Measurements from ENCODE around the gene GALNT1.
A peak's percentile ranks its signal among the peaks of the same experiment; 100 is the strongest.

The GALNT1 gene

DNA sequence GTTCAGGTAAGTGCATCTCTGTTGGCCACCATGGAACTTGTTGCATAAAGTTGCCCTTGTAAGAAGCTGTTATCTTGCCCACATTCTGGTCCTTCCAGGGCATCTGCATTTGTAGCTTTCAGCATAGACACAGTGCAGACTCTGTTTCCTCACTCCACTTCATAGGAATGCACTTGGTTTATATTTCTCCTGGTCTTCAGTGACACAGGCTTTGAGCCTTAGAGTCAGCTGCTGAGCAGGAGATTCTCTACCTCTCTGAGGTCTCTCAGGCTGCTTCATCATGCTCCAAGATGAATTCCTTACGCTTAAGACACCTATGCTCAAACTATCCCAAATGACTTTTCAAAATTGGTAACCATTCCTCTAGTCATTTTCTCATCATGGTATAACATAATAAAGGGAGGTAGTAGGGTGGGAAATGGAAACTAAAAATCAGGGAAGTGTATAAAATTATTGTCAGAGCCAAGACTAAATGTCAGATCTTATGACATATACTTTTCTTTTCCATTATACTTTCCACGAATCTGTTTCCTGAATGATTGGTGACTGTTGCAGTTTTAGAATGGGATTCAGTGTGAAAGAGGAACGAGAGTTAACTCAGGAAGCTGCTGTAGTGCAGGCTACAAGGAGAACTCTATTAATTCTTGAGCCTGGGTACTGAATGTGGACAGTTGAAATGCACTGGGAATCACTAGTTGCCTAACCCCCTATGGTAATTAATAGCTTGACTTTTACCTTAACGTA is 72.0 kb downstream of the GALNT1 start:
- Histone ChIP-seq H3K4me3 (ENCODE audit: low read length) (no peak overlapping the region), H3F3A (ENCODE audit: control insufficient read depth, insufficient read depth) (no peaks in the 10 kb centered on the region), H3K4me2 (ENCODE audit: low read length) (no peak overlapping the region), H3K27me3 (ENCODE audit: control insufficient read depth, low read length) (no peaks in the 10 kb centered on the region), H3K9me2 (replicated peaks; ENCODE audit: control insufficient read depth, low read length) (no peaks in the 10 kb centered on the region), H3K9me3 (ENCODE audit: control insufficient read depth, insufficient read depth, low read length) (no peaks in the 10 kb centered on the region), H3K4me1 (ENCODE audit: control insufficient read depth, low read length) (0 out of 2 replicates have a peak, but pooled peaks cover 2% of the 10 kb centered on the region), H4K20me1 (ENCODE audit: control insufficient read depth, insufficient read depth, low read depth, low read length) (no peaks in the 10 kb centered on the region), H3K27ac (ENCODE audit: low read depth, low read length) (no peak overlapping the region), H3K79me2 (ENCODE audit: control insufficient read depth, low read length) (peaks cover 6% of the 10 kb centered on the region; the same call in 1 of the 2 replicates), H3K36me3 (ENCODE audit: control insufficient read depth, low read length) (no peaks in the 10 kb centered on the region)
- TF ChIP-seq EZH2phosphoT487 (IDR thresholded peaks at IDR 0.05; ENCODE audit: borderline replicate concordance, low read length): no peak
- TF ChIP-seq, protein P1, sequence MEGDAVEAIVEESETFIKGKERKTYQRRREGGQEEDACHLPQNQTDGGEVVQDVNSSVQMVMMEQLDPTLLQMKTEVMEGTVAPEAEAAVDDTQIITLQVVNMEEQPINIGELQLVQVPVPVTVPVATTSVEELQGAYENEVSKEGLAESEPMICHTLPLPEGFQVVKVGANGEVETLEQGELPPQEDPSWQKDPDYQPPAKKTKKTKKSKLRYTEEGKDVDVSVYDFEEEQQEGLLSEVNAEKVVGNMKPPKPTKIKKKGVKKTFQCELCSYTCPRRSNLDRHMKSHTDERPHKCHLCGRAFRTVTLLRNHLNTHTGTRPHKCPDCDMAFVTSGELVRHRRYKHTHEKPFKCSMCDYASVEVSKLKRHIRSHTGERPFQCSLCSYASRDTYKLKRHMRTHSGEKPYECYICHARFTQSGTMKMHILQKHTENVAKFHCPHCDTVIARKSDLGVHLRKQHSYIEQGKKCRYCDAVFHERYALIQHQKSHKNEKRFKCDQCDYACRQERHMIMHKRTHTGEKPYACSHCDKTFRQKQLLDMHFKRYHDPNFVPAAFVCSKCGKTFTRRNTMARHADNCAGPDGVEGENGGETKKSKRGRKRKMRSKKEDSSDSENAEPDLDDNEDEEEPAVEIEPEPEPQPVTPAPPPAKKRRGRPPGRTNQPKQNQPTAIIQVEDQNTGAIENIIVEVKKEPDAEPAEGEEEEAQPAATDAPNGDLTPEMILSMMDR (IDR thresholded peaks at IDR 0.05; ENCODE audit: low read depth, low read length, poor library complexity, severe bottlenecking): no peak

DNA sequence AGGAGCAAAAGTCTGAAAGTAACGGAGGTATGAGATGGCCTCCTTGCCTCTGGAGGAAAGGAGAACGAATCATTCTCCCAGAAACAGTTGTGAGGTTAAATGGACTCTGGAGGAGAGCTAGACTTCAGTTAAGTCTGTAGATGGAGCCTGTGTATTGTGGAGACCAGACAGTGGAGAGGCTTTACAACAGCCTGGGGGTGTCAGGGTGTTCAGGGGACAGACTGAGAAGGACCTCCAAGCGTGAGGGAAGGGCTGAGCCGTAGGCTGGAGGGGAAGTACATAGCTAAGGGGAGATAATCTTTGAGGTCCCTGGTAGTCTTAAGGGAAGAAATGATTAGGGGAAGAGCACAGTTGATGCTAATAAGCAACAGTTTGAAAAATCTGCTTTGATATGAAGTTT is 76.6 kb downstream of the GALNT1 start:
- H3K4me1 ChIP-seq (ENCODE audit: control insufficient read depth, low read length): peaks cover 8% of the 10 kb centered on the region; the same call in 1 of the 2 replicates
- H3K9me3 ChIP-seq (ENCODE audit: control insufficient read depth, insufficient read depth, low read length): no peaks in the 10 kb centered on the region
- no peaks in the 10 kb centered on the region for H4K20me1 ChIP-seq (ENCODE audit: control insufficient read depth, insufficient read depth, low read depth, low read length)
- H3K4me2 ChIP-seq (ENCODE audit: low read length): no peak overlapping the region
- no peak overlapping the region for H3K4me3 ChIP-seq (ENCODE audit: low read length)
- no peaks in the 10 kb centered on the region for H3K27me3 ChIP-seq (ENCODE audit: control insufficient read depth, low read length)
- no peaks in the 10 kb centered on the region for H3K9me2 ChIP-seq (replicated peaks; ENCODE audit: control insufficient read depth, low read length)
- TF ChIP-seq, protein P1 (IDR thresholded peaks at IDR 0.05; ENCODE audit: low read depth, low read length, poor library complexity, severe bottlenecking): no peak
- no peak for TF ChIP-seq EZH2phosphoT487 (IDR thresholded peaks at IDR 0.05; ENCODE audit: borderline replicate concordance, low read length)
- H3K36me3 ChIP-seq (ENCODE audit: control insufficient read depth, low read length): peaks cover 2% of the 10 kb centered on the region; the same call in 1 of the 2 replicates
- H3K79me2 ChIP-seq (ENCODE audit: control insufficient read depth, low read length): no peaks in the 10 kb centered on the region
- no peaks in the 10 kb centered on the region for H3F3A ChIP-seq (ENCODE audit: control insufficient read depth, insufficient read depth)
- no peak overlapping the region for H3K27ac ChIP-seq (ENCODE audit: low read depth, low read length)

DNA sequence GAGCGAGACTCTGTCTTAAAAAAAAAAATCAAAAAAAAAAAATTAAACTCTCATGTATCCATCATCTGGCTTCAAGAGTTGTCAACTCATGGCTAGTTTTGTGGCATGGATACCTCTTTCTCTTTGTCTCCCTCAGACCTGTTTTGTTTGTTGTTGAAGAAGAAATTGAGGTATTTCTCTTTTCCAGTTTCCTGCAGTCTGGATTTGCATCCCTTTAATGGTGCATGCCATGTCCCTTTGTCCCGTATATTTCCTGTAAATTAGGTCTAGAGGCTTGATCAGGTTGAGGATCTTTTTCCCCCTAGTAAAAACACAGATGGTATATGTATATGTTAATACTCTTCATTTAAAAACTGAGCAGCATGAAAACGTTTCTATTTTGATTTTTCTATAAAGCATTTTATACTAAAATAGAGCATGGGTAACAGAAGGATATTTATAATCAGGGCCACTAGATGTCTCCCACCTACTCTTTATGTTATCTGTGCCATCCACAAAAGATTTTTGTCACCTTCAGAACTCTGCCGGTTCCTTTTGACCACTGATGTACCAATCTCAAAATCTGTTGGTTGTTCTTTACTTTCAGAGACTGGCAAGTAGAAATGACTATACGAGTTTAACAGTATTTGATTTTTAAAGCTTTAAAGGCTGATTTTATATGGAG is 80.1 kb downstream of the GALNT1 start:
- Histone ChIP-seq H3K79me2 (ENCODE audit: control insufficient read depth, low read length) (no peaks in the 10 kb centered on the region), H3K9me3 (ENCODE audit: control insufficient read depth, insufficient read depth, low read length) (no peaks in the 10 kb centered on the region), H3K4me3 (ENCODE audit: low read length) (no peak overlapping the region), H3F3A (ENCODE audit: control insufficient read depth, insufficient read depth) (no peaks in the 10 kb centered on the region), H3K4me1 (ENCODE audit: control insufficient read depth, low read length) (peaks cover 5% of the 10 kb centered on the region; the same call in 1 of the 2 replicates), H3K36me3 (ENCODE audit: control insufficient read depth, low read length) (peaks cover 25% of the 10 kb centered on the region), H3K4me2 (ENCODE audit: low read length) (no peak overlapping the region), H3K27me3 (ENCODE audit: control insufficient read depth, low read length) (no peaks in the 10 kb centered on the region), H3K27ac (ENCODE audit: low read depth, low read length) (no peak overlapping the region), H4K20me1 (ENCODE audit: control insufficient read depth, insufficient read depth, low read depth, low read length) (no peaks in the 10 kb centered on the region), H3K9me2 (replicated peaks; ENCODE audit: control insufficient read depth, low read length) (no peaks in the 10 kb centered on the region)
- no peak for TF ChIP-seq EZH2phosphoT487 (IDR thresholded peaks at IDR 0.05; ENCODE audit: borderline replicate concordance, low read length)
- TF ChIP-seq, protein P1 (IDR thresholded peaks at IDR 0.05; ENCODE audit: low read depth, low read length, poor library complexity, severe bottlenecking): peak; percentile 52
